ENCODE measurements around the gene FSCN2.

FSCN2 gene

GRCh38 chr17:81540676-81541027 lies 12.5 kb downstream of the FSCN2 start:
- no peak for DNase-seq

GRCh38 chr17:81541123-81541522 lies 12.9 kb downstream of the FSCN2 start:
- no peak for DNase-seq

GRCh38 chr17:81542431-81543338 lies 14.5 kb downstream of the FSCN2 start:
- DNase-seq = no peak

- DNase-seq = no peak
Observed at GRCh38 chr17:81543339-81543675, 15.1 kb downstream of the FSCN2 start.

GRCh38 chr17:81543756-81544155 lies 15.6 kb downstream of the FSCN2 start:
- no peak for DNase-seq

- no peak for DNase-seq
Observed at GRCh38 chr17:81544281-81544974, 16.3 kb downstream of the FSCN2 start.

- DNase-seq = no peak
Observed at GRCh38 chr17:81545160-81545949, 17.2 kb downstream of the FSCN2 start.

GRCh38 chr17:81546906-81547613 lies 18.9 kb downstream of the FSCN2 start:
- DNase-seq = no peak

GRCh38 chr17:81547614-81547982 lies 19.4 kb downstream of the FSCN2 start:
- no peak for DNase-seq

- DNase-seq = no peak
Observed at GRCh38 chr17:81549031-81549557, 20.9 kb downstream of the FSCN2 start.

- no peak for DNase-seq
Observed at GRCh38 chr17:81549826-81550225, 21.6 kb downstream of the FSCN2 start.

- no peak for DNase-seq
Observed at GRCh38 chr17:81550285-81550684, 22.1 kb downstream of the FSCN2 start.

- DNase-seq = no peak
Observed at GRCh38 chr17:81550830-81551457, 22.8 kb downstream of the FSCN2 start.

GRCh38 chr17:81551458-81552243 lies 23.5 kb downstream of the FSCN2 start:
- DNase-seq = no peak

- peak; percentile 66 for DNase-seq
Observed at GRCh38 chr17:81552244-81553017, 24.3 kb downstream of the FSCN2 start, which contains the start of gene FAAP100. FAAP100 (minus strand) TSS chr17:81552353; CDS start chr17:81552330, 23 bp downstream.

- DNase-seq = peak; percentile 70
Observed at GRCh38 chr17:81553018-81553615, 24.9 kb downstream of the FSCN2 start.

- peak; percentile 33 for DNase-seq
Observed at GRCh38 chr17:81553616-81554181, 25.5 kb downstream of the FSCN2 start.

- DNase-seq = no peak
Observed at GRCh38 chr17:81556175-81556691, 28.1 kb downstream of the FSCN2 start.

- DNase-seq = no peak
Observed at GRCh38 chr17:81556863-81557262, 28.7 kb downstream of the FSCN2 start.

Measured in effector CD8-positive, alpha-beta T cell (primary cell).